Activated naive CD4-positive, alpha-beta T cell treated with anti-CD3 and anti-CD28 coated beads for 36 hours (primary cell): Measurements from ENCODE around the gene ICE1. TPM values are rescaled to one million over a fixed set of nuclear protein-coding genes. Genes with fewer than 3 reads are reported as not detected.
A peak's percentile ranks its signal among the peaks of the same experiment; 100 is the strongest.
"Not testable (repeated sequence)": the region's sequence is repeated elsewhere in the genome, so short reads cannot be mapped to it uniquely, and the experiment has no call there.

ENCODE experiments used
- CTCF ChIA-PET: fragments of 350-600 bp; sonication (Branson Sonifier 250); formaldehyde crosslinking; loops from one replicate; lab custom pipeline; 2021; ENCODE audit warnings: antibody characterized with exemption; lab: Charles Lee
- DNase-seq: peaks from one replicate; pipeline ENCODE4 v3.0.0-alpha.2; 2020
- H3K27ac Mint-ChIP-seq: one replicate; pipeline ENCODE4 v1.8.0; 2021; ENCODE audit warnings: mild to moderate bottlenecking, mixed read lengths
- H3K27me3 Mint-ChIP-seq: one replicate; pipeline ENCODE4 v1.8.0; 2021; ENCODE audit warnings: low read depth, mixed read lengths
- H3K36me3 Mint-ChIP-seq: one replicate; pipeline ENCODE4 v1.8.0; 2021; ENCODE audit warnings: low read depth, mixed read lengths
- H3K4me1 Mint-ChIP-seq: one replicate; pipeline ENCODE4 v1.8.0; 2021; ENCODE audit warnings: low read depth, mixed read lengths
- H3K4me3 Mint-ChIP-seq: one replicate; pipeline ENCODE4 v1.8.0; 2021; ENCODE audit warnings: mild to moderate bottlenecking, moderate library complexity, mixed read lengths
- H3K9me3 Mint-ChIP-seq: one replicate; pipeline ENCODE4 v1.8.0; 2021; ENCODE audit warnings: mixed read lengths
- intact Hi-C: fragments of 100-400 bp; cut with micrococcal nuclease; formaldehyde crosslinking; loops from one replicate; pipeline ENCODE4 v1.15.1; 2023
- total RNA-seq, 2 experiments: library from RNA; stranded (reverse); gene quantifications; one replicate each; pipeline ENCODE4 v1.2.3, GENCODE V29; 2021

The ICE1 gene
- total RNA-seq, 2 experiments from 2014 or later = 19.1 to 20.6 TPM

DNA sequence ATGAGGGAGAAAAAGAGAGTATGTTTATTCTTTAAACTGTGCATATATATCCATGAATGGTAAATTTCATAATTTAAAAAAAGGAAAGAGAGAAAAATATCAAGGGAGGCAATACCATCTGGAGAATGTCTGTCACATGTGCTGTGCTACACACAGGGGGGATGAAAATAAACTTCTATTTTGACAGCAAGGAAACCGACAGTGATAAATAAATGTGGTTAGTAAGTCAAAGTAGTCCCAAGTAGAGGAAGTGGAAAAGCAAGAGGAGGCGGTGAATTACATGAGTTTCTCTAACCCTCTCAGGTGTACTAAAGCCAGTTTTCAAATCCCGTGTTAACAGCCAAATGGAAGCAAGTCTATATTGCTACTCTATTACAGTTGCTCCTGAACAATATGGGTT is 83.3 kb downstream of the ICE1 start:
- CTCF ChIA-PET = no interaction called here

DNA sequence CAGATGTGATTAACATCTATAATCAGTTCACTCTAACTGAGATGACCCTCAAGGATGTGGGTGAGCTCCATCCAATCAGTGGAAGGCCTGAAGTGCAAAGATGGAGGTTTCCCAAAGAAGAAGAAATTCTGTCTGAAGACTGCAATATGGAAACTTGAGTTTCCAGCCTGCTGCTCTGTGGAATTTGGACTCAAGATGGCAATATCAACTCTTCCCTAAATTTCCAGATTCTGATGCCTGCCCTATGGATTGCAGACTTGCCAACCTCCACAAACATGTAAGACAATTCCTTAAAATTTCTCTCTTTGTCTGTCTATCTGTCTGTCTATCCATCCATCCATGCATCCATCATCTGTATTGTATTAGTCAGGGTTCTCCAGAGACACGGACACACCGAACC is 85.9 kb downstream of the ICE1 start:
- intact Hi-C loops = no loop called here
- H3K4me1 Mint-ChIP-seq = no peaks in the 10 kb centered on the region
- DNase-seq = no peak
- H3K36me3 Mint-ChIP-seq = peaks cover 6% of the 10 kb centered on the region
- H3K27ac Mint-ChIP-seq = no peak overlapping the region
- CTCF ChIA-PET = interaction anchor here (0.5 to 0.7 kb wide), 2 partner anchors 12 to 126 kb away, joined by 4 read pairs; no protein-coding TSS in a partner anchor
- peaks cover 8% of the 10 kb centered on the region for H3K9me3 Mint-ChIP-seq
- H3K4me3 Mint-ChIP-seq = no peak overlapping the region
- H3K27me3 Mint-ChIP-seq = peaks cover 42% of the 10 kb centered on the region

More for the DNA sequence above, 83.3 kb downstream of the ICE1 start:
- H3K27me3 Mint-ChIP-seq = peaks cover 41% of the 10 kb centered on the region
- intact Hi-C loops = no loop called here
- no peak for DNase-seq
- H3K9me3 Mint-ChIP-seq = peaks cover 9% of the 10 kb centered on the region
- H3K27ac Mint-ChIP-seq = no peak overlapping the region
- H3K4me1 Mint-ChIP-seq = no peaks in the 10 kb centered on the region
- no peak overlapping the region for H3K4me3 Mint-ChIP-seq
- peaks cover 6% of the 10 kb centered on the region for H3K36me3 Mint-ChIP-seq

DNA sequence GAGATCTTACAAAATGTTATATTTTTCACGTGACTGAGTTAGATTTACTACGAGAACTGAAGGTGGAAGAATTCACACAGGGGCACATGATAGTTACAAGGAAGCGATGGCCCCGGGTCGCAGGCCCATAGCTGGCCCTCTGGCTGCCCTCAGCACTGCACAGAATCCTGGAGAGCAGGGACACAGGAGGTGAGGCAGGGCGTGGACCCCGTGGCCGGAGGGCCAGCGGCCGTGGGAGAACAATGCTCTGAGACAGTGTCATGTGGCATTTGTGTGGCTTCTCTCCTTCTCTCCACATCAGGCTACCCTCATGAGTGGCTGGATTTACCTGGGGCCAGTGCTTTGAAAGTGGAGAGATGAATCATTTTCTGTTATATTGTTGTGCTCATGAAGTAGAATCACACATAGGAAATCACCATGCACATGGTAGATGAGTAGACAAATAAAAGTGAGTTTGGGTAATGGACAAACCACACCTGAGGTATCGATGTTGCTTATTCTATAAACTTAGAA is 89.5 kb downstream of the ICE1 start:
- H3K27me3 Mint-ChIP-seq = peaks cover 25% of the 10 kb centered on the region
- intact Hi-C loops = no loop called here
- no peaks in the 10 kb centered on the region for H3K36me3 Mint-ChIP-seq
- no peaks in the 10 kb centered on the region for H3K4me1 Mint-ChIP-seq
- H3K9me3 Mint-ChIP-seq = no peaks in the 10 kb centered on the region
- CTCF ChIA-PET = no interaction called here
- no peak for DNase-seq
- H3K27ac Mint-ChIP-seq = no peak overlapping the region
- no peak overlapping the region for H3K4me3 Mint-ChIP-seq

DNA sequence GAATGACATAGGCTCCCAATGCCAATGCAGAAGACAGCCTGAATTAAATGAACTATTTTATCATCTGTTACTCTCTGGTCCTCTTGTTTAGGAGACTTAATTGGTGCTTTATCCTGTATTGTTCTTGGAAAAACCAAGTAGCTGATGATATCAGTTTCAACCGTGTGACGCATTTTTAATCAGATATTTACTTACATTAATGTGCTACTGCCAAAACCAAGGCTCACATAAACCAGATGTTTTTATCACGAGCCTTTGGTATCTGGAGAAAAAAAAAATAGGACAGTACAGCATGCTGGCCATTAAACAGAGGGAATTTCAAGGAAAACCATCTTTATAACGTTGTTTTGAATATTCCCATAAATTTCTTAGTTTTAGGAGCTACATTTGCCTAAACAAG is 90.1 kb downstream of the ICE1 start:
- intact Hi-C loops = no loop called here
- no peaks in the 10 kb centered on the region for H3K4me1 Mint-ChIP-seq
- peaks cover 22% of the 10 kb centered on the region for H3K27me3 Mint-ChIP-seq
- no peaks in the 10 kb centered on the region for H3K9me3 Mint-ChIP-seq
- DNase-seq = no peak
- CTCF ChIA-PET = no interaction called here
- H3K4me3 Mint-ChIP-seq = no peak overlapping the region
- no peaks in the 10 kb centered on the region for H3K36me3 Mint-ChIP-seq
- H3K27ac Mint-ChIP-seq = no peak overlapping the region

DNA sequence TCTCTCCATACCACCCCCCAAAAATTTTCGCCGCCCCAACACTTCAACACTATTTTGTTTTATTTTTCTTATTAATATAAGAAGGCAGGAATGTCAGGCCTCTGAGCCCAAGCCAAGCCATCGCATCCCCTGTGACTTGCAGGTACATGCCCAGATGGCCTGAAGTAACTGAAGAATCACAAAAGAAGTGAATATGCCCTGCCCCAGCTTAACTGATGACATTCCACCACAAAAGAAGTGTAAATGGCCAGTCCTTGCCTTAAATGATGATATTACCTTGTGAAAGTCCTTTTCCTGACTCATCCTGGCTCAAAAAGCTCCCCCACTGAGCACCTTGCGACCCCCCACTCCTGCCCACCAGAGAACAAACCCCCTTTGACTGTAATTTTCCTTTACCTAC is 98.1 kb downstream of the ICE1 start:
- H3K27me3 Mint-ChIP-seq, CTCF ChIA-PET: not testable (repeated sequence)
- H3K4me1 Mint-ChIP-seq = peaks cover 32% of the 10 kb centered on the region

DNA sequence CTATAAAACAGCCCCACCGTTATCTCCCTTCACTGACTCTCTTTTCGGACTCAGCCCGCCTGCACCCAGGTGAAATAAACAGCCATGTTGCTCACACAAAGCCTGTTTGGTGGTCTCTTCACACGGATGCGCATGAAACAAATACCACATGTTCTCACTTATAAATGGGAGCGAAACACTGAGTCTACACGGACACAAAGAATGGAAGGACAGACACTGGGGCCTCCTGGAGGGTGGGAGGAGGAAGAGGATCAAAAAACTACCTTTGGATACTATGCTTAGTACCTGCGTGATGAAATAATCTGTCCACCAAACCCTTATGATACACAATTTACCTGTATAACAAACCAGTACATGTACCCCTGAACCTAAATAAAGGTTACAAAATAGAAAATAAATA is 98.6 kb downstream of the ICE1 start:
- DNase-seq = no peak
- H3K36me3 Mint-ChIP-seq = peaks cover 9% of the 10 kb centered on the region
- peaks cover 35% of the 10 kb centered on the region for H3K4me1 Mint-ChIP-seq
- intact Hi-C loops = loop anchor here (5.0 kb wide), 1 partner anchor 856 kb away; the partner anchor contains the start of gene MED10
- H3K27me3 Mint-ChIP-seq = no peaks in the 10 kb centered on the region
- no peak overlapping the region for H3K27ac Mint-ChIP-seq
- H3K9me3 Mint-ChIP-seq = peaks cover 9% of the 10 kb centered on the region
- H3K4me3 Mint-ChIP-seq = no peak overlapping the region
- CTCF ChIA-PET = no interaction called here

More for the DNA sequence above, 98.1 kb downstream of the ICE1 start:
- not testable (repeated sequence) for H3K27ac Mint-ChIP-seq, H3K9me3 Mint-ChIP-seq, H3K4me3 Mint-ChIP-seq, DNase-seq, H3K36me3 Mint-ChIP-seq
- intact Hi-C loops = loop anchor here (5.0 kb wide), 1 partner anchor 857 kb away; the partner anchor contains the start of gene MED10

DNA sequence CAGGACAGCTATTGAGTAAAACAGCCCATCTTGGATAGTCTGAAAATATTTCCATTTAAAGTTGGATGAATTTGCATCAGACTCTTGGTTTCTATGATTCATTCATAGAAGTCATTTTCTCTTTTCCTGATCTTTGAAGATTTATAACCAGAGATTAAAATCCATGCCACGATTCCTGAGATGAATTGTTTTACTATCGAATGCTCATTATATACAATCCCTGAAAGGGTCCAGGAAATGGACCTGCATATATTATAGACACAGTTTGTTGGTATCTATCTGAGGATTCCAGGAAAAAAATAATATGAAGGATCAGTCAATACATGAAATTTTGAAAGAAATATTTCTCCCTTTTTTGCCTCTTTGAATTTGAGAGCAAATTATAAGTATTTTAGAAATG is 99.0 kb downstream of the ICE1 start:
- peaks cover 9% of the 10 kb centered on the region for H3K9me3 Mint-ChIP-seq
- no peaks in the 10 kb centered on the region for H3K27me3 Mint-ChIP-seq
- no peak for DNase-seq
- CTCF ChIA-PET = no interaction called here
- no peak overlapping the region for H3K4me3 Mint-ChIP-seq
- peaks cover 9% of the 10 kb centered on the region for H3K36me3 Mint-ChIP-seq
- intact Hi-C loops = loop anchor here (5.0 kb wide), 1 partner anchor 856 kb away; the partner anchor contains the start of gene MED10
- H3K27ac Mint-ChIP-seq = no peak overlapping the region
- peaks cover 35% of the 10 kb centered on the region for H3K4me1 Mint-ChIP-seq

DNA sequence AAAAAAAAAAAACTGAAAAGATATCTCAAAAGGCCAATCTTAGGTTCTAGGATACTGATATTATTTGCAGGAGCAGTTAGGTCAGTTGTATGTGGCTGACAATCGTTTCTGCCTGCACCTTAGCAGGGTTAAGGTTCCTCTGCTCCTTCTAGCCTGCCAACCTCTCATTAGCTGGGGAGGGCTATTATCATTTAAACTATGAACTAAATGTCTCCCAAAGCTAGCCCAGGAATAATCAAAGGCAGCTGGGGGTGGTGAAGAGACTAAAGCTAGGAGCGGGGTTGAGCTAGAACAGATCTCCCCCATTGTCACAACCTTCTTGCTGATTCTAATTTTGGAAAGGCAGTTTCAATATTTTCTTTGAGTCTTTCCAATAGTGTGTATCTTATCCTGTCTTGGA is 99.9 kb downstream of the ICE1 start:
- CTCF ChIA-PET = no interaction called here
- no peak overlapping the region for H3K4me3 Mint-ChIP-seq
- H3K27ac Mint-ChIP-seq = no peak overlapping the region
- H3K27me3 Mint-ChIP-seq = no peaks in the 10 kb centered on the region
- DNase-seq = no peak
- H3K36me3 Mint-ChIP-seq = peaks cover 10% of the 10 kb centered on the region
- peaks cover 35% of the 10 kb centered on the region for H3K4me1 Mint-ChIP-seq
- intact Hi-C loops = loop anchor here (5.0 kb wide), 1 partner anchor 855 kb away; the partner anchor contains the start of gene MED10
- H3K9me3 Mint-ChIP-seq = peaks cover 10% of the 10 kb centered on the region

DNA sequence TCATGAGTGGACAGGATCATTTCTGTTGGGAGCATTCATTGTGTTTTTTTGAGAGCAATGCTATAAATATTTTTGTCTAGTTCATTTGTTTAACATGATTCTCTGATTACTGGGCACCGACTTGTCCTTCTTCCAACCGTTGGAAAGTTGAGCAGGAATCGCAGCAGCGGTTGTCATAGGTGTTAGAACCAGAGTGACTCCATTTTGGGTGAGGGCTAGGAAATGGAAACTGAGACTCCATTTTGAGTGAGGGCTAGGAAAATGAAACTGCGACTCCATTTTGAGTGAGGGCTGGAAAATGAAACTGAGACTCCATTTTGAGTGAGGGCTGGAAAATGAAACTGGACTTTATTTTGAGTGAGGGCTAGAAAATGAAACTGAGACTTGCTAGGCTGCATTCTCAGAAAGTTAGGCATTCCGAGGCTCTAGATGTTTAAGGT is 100.6 kb downstream of the ICE1 start:
- H3K36me3 Mint-ChIP-seq = peaks cover 11% of the 10 kb centered on the region
- peak; percentile 12 for DNase-seq
- intact Hi-C loops = loop anchor here (5.0 kb wide), 1 partner anchor 854 kb away; the partner anchor contains the start of gene MED10
- no peaks in the 10 kb centered on the region for H3K27me3 Mint-ChIP-seq
- CTCF ChIA-PET = no interaction called here
- peaks cover 10% of the 10 kb centered on the region for H3K9me3 Mint-ChIP-seq
- H3K4me3 Mint-ChIP-seq = no peak overlapping the region
- peaks cover 35% of the 10 kb centered on the region for H3K4me1 Mint-ChIP-seq
- no peak overlapping the region for H3K27ac Mint-ChIP-seq

DNA sequence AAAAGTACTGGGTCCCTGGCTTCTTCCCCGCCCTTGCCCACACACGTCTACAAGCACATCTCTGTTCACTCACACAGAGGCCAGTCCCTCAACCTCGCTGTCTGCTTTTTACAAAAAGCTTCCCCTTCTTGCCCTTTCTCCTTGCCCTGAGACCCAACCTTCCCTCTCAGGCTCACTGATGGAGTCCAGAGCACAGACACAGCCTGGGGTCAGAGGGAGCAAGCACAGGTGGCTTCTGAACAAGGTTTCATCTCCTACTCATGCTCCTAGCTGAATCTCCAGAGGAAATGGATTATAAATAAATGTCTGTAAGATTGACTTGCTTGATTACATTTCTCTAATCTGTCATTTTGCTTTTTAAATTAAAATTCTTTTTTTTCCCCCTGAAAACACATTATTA is 101.8 kb downstream of the ICE1 start:
- Mint-ChIP-seq H3K4me1 (peaks cover 35% of the 10 kb centered on the region), H3K4me3 (no peak overlapping the region), H3K9me3 (peaks cover 10% of the 10 kb centered on the region), H3K36me3 (peaks cover 11% of the 10 kb centered on the region), H3K27me3 (no peaks in the 10 kb centered on the region), H3K27ac (no peak overlapping the region)
- DNase-seq = no peak
- intact Hi-C loops = loop anchor here (5.0 kb wide), 1 partner anchor 853 kb away; the partner anchor contains the start of gene MED10
- CTCF ChIA-PET = no interaction called here

DNA sequence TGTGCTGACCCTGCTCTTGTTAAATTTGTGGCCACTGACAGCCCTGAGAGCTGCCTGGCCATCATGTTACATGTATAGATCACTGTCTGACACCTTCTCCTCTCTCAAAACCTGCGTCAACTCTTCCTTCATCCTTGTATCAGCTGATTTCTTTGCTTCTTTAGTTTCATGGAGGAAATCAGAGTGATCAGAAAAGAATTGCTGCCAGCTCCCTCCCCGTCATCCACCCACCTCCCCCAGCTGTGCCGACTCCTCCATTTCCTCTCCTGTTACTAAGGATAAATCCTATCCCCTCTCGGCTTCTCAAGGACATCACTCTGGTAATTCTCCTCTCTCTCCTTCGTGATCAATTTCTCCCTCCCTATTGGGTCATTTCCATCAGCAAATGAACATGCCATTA is 108.9 kb downstream of the ICE1 start:
- Mint-ChIP-seq H3K36me3 (peaks cover 2% of the 10 kb centered on the region), H3K4me1 (no peaks in the 10 kb centered on the region), H3K9me3 (peaks cover 3% of the 10 kb centered on the region), H3K27me3 (peaks cover 9% of the 10 kb centered on the region), H3K27ac (no peak overlapping the region), H3K4me3 (no peak overlapping the region)
- DNase-seq = no peak
- CTCF ChIA-PET = no interaction called here
- intact Hi-C loops = no loop called here

DNA sequence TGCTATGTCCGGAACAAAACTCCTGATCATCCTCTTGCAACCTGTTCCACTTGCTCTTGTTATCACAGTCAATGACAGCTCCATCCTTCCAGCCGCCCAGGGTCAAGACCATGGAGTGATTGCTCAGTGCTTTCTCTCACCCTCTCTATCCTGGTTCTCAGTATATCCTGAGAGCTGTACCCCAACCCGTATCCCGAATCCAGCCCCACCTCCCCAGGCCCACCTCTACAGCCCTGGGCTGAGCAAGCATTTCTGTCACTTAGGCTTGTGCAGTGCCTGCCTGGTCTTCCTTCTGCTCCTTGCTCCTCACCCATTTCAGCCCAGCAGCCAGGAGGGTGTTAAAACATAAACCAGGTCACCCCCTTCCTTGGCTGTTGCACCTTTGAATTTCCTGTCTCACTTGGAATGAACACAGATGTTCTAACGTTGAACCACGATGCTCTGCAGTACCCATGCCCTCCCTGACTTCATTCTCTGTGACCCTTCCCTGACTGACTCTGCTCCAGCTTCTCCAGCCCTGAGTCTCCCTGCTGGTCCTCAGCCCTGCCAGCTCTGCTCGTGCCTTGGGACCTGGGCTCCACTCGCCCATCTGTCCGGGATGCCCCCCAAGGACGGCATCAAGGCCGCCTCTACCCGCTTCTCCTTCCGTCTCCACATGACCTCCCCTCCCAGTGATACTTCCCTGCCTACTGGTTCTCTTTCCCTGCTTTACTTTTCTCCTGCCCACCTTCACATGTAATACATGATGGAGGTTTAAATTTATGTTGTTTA is 110.0 kb downstream of the ICE1 start:
- intact Hi-C loops = no loop called here
- DNase-seq = no peak
- no peak overlapping the region for H3K4me3 Mint-ChIP-seq
- H3K27ac Mint-ChIP-seq = no peak overlapping the region
- CTCF ChIA-PET = no interaction called here
- no peaks in the 10 kb centered on the region for H3K36me3 Mint-ChIP-seq
- H3K4me1 Mint-ChIP-seq = no peaks in the 10 kb centered on the region
- H3K9me3 Mint-ChIP-seq = peaks cover 2% of the 10 kb centered on the region
- H3K27me3 Mint-ChIP-seq = peaks cover 9% of the 10 kb centered on the region

DNA sequence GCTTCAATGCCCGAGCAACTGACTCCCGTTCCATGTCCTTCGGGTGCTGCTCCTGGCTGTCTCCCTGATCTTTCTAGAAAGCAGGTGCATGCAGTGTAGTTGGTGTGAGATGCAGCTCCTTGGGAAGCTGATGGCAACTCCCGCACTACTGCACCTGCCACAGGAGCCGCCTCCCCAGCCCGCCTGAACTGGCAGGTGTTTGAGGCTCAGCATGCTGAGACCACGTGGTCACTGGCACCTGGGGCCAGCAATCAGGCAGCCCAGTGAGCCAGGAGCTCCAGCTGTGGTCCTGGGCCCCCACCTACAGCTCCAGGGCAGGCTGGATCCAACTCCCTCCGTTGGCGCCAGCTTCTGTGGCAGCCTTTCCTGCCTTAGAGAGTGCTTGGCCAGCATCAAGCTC is 111.5 kb downstream of the ICE1 start:
- peaks cover 2% of the 10 kb centered on the region for H3K9me3 Mint-ChIP-seq
- H3K36me3 Mint-ChIP-seq = no peaks in the 10 kb centered on the region
- CTCF ChIA-PET = no interaction called here
- intact Hi-C loops = no loop called here
- no peak overlapping the region for H3K4me3 Mint-ChIP-seq
- H3K27ac Mint-ChIP-seq = no peak overlapping the region
- H3K4me1 Mint-ChIP-seq = no peaks in the 10 kb centered on the region
- no peak for DNase-seq
- H3K27me3 Mint-ChIP-seq = peaks cover 9% of the 10 kb centered on the region
